ENCODE results near the gene KATNIP.

- TF ChIP-seq ZNF132 (tag by site-specific recombination; IDR thresholded peaks at IDR 0.05; ENCODE audit: borderline replicate concordance), result no peak
- TF ChIP-seq CTCF (tag by site-specific recombination; IDR thresholded peaks at IDR 0.05), result no peak
- no peak for TF ChIP-seq ZNF292 (tag by site-specific recombination; IDR thresholded peaks at IDR 0.05; ENCODE audit: borderline replicate concordance, low read depth)
- no peak for TF ChIP-seq ZNF10 (tag by site-specific recombination; IDR thresholded peaks at IDR 0.05)
These were observed 49.1 kb downstream of the KATNIP start for GRCh38 chr16:27598931-27599565.

Measured in HEK293 (cell line).